Testis (tissue), 3 donors: ENCODE measurements around the gene TMEM208. TPM values are rescaled to one million over a fixed set of nuclear protein-coding genes. Genes with fewer than 3 reads are reported as not detected.

Experiments
- DNase-seq: peaks from one replicate; pipeline ENCODE4 v3.0.0-alpha.2; 2019
- H3K27ac ChIP-seq, 2 donors: fragments of 200-600 bp; sonication (generic); one replicate each; pipeline ENCODE4 v1.5.1; 2019
- H3K27me3 ChIP-seq: fragments of 200-600 bp; sonication (generic); one replicate; pipeline ENCODE4 v1.5.1; 2019
- H3K36me3 ChIP-seq: fragments of 200-600 bp; sonication (generic); one replicate; pipeline ENCODE4 v1.5.1; 2017; ENCODE audit warnings: low read depth; ENCODE audit errors: missing control alignments
- H3K4me1 ChIP-seq: fragments of 200-600 bp; sonication (generic); one replicate; pipeline ENCODE4 v1.5.1; 2019
- H3K4me3 ChIP-seq, 2 donors: fragments of 200-600 bp; sonication (generic); one replicate each; pipeline ENCODE4 v1.5.1; 2017 to 2019
- H3K9me3 ChIP-seq: fragments of 200-600 bp; sonication (generic); one replicate; pipeline ENCODE4 v1.5.1; 2017
- CTCF ChIP-seq, 3 experiments: fragments of 450-650 bp in 2 of 3; fragments of 200-600 bp in 1 of 3; sonication (generic) in 1 of 3; IDR thresholded peaks; one replicate each; pipeline ENCODE4 v1.5.1; 2016 to 2019; ENCODE audit warnings: antibody characterized with exemption in 3 of 3, mild to moderate bottlenecking in 2 of 3, moderate library complexity in 1 of 3
- POLR2A ChIP-seq: fragments of 450-650 bp; IDR thresholded peaks from one replicate; pipeline ENCODE4 v1.6.1; 2017; ENCODE audit warnings: antibody characterized with exemption, mild to moderate bottlenecking, moderate library complexity
- WGBS, 2 donors: methylation state at CpG; one replicate each; pipeline ENCODE4 v1.1.5; 2018; 5-methylcytosine and 5-hydroxymethylcytosine counted together
- intact Hi-C: fragments of 100-400 bp; cut with DNase I; formaldehyde crosslinking; loops from one replicate; pipeline ENCODE4 v1.15.1; 2023; ENCODE audit warnings: low total_unique reads
- polyA plus RNA-seq: library from polyadenylated mRNA; stranded (reverse); fragments of 350-450 nt; fragmentation: Illumina TruSeq; extraction: RNeasy Lipid Tissue Mini Kit (QIAGEN cat#74804); gene quantifications from one replicate; pipeline ENCODE4 v1.2.3, GENCODE V29; 2014; ENCODE audit warnings: low read depth, low replicate concordance; ENCODE audit not compliant: insufficient read depth
- total RNA-seq, 2 donors: library from RNA; depleted of rRNA; stranded (reverse); fragments of >200 nt; gene quantifications; one replicate each; pipeline ENCODE4 v1.2.3, GENCODE V29; 2016

Gene TMEM208
- total and polyA plus RNA-seq, 3 donors from 2014 or later = 55.6 to 66.8 (median 57.4) TPM

DNA sequence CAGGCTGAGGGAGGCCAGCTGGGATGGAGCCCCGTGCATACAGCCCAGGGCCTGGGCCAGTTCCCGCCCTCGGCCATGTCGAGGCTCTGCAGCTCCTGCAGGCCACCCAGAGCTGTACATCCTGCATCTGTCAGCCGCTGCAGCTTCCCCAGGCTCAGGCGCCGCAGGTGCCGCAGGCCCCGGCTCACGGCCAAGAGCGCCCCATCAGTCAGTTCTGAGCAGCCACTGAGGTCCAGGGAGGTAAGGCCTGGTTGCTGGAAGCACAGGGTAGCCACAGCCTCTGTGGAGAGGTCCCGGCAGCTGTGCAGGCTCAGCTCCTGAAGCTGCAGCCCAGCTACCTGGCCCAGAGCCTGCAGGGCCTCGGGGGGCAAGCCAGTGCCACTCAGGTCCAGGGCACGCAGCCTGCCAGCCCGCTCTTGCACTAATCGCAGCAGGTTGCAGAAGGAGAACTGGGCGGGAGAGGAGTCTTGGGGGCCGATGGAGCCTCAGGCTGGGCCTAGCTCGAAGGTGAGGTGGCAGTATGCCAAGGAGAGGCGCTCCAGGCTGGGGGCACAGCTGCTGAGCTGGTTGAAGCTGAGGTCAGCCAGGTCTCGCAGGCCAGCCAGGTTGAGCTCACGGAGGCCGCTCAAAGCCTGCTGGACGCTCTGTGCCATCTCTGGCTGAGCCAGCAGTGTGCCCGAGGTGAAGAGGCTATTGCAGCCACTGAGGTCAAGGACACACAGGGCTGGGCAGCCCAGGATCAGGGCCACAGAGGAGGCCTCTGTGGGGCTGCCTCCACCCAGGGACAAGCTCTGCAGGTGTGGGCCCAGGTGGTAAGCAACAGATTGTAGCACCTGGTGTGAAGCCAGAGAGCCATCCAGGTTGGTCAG is 16.6 kb upstream of the TMEM208 start:
- peaks cover 14% of the 10 kb centered on the region for H3K4me1 ChIP-seq
- no peaks in the 10 kb centered on the region for H3K27me3 ChIP-seq
- no peaks in the 10 kb centered on the region for H3K36me3 ChIP-seq
- no peak for DNase-seq
- no peak overlapping the region for H3K27ac ChIP-seq
- WGBS, 2 donors = 77 to 90% methylated on average over 2 to 18 of the region's 25 CpGs
- TF ChIP-seq POLR2A = no peak
- TF ChIP-seq CTCF (IDR thresholded peaks at IDR 0.05) = no peak
- no peaks in the 10 kb centered on the region for H3K9me3 ChIP-seq
- intact Hi-C loops = no loop called here
- H3K4me3 ChIP-seq = no peak overlapping the region

GRCh38 chr16:67211674-67212073 is 15.3 kb upstream of the TMEM208 start:
- no peak for DNase-seq
- no peaks in the 10 kb centered on the region for H3K27me3 ChIP-seq
- no peaks in the 10 kb centered on the region for H3K9me3 ChIP-seq
- no peak overlapping the region for H3K4me3 ChIP-seq
- peaks cover 14% of the 10 kb centered on the region for H3K4me1 ChIP-seq
- no peak overlapping the region for H3K27ac ChIP-seq
- TF ChIP-seq CTCF (IDR thresholded peaks at IDR 0.05) = no peak
- no peak for TF ChIP-seq POLR2A
- no peaks in the 10 kb centered on the region for H3K36me3 ChIP-seq
- intact Hi-C loops = no loop called here
- 51 to 54% methylated on average over 4 to 7 of the region's 7 CpGs for WGBS, 2 donors

- intact Hi-C loops = no loop called here
- H3K27me3 ChIP-seq = no peaks in the 10 kb centered on the region
- no peak for DNase-seq
- no peak overlapping the region for H3K4me3 ChIP-seq
- H3K27ac ChIP-seq = no peak overlapping the region
- TF ChIP-seq POLR2A (no peak), CTCF (IDR thresholded peaks at IDR 0.05) (no peak)
- H3K36me3 ChIP-seq = no peaks in the 10 kb centered on the region
- H3K9me3 ChIP-seq = no peaks in the 10 kb centered on the region
- H3K4me1 ChIP-seq = peaks cover 5% of the 10 kb centered on the region
These were observed 14.2 kb upstream of the TMEM208 start for GRCh38 chr16:67212766-67213165.

DNA sequence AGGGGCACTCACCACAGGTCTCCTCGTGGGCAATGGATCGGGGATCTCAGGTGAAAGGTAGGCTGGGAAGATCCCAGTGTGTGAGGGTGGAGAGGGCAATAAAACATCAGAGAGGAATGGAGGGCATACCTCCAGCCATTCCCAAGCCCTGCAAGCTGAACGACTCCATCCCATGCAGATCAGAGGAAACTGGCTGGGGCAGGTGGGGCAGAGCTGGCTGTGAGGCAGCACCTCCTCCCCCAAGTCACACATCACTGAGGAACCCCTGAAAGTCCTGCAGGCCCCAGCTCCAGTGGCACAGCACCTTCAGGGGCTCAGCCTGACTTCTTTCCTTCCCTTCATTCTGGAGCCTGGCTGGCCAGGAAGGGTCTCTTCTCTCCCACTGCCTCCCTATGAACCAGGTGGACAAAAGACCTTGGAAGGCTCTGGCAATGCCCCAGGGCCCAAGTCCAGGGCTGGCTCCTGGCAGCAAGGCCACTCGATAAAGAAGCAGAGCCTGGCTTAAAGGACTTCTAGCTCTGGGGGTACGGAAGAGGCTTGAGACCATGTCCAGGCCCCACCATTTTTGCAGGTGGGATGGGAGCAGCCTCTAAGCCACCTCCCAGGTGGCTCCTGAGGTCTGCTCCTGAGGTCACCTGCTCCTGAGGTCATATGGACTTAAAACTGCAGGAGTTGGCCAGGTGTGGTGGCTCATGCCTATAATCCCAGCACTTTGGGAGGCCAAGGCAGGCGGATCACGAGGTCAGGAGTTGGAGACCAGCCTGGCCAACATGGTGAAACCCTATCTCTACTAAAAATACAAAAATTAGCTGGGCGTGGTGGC is 13.5 kb upstream of the TMEM208 start:
- Histone ChIP-seq H3K9me3 (no peaks in the 10 kb centered on the region), H3K27ac (no peak overlapping the region), H3K4me3 (no peak overlapping the region), H3K27me3 (no peaks in the 10 kb centered on the region), H3K4me1 (no peaks in the 10 kb centered on the region), H3K36me3 (no peaks in the 10 kb centered on the region)
- no peak for DNase-seq
- WGBS, 2 donors = 66 to 74% methylated on average over 6 to 8 of the region's 8 CpGs
- intact Hi-C loops = no loop called here
- TF ChIP-seq CTCF (IDR thresholded peaks at IDR 0.05) (no peak), POLR2A (no peak)
